IPS-15b (cell line): ENCODE data around the gene FIBP.

ENCODE experiments used
- H3K27me3 ChIP-seq: one replicate; pipeline ENCODE4 v1.6.1; 2013; ENCODE audit warnings: low read length; ENCODE audit not compliant: control insufficient read depth, insufficient read depth
- H3K36me3 ChIP-seq: one replicate; pipeline ENCODE4 v1.6.1; 2013; ENCODE audit warnings: low read length; ENCODE audit not compliant: control insufficient read depth, insufficient read depth
- H3K4me1 ChIP-seq: one replicate; pipeline ENCODE4 v1.6.1; 2013; ENCODE audit warnings: mild to moderate bottlenecking, low read length; ENCODE audit not compliant: control insufficient read depth, insufficient read depth
- H3K4me3 ChIP-seq: one replicate; pipeline ENCODE4 v1.5.1; 2013; ENCODE audit warnings: low read depth, low read length
- H3K9ac ChIP-seq: one replicate; pipeline ENCODE4 v1.6.1; 2013; ENCODE audit warnings: low read depth, mild to moderate bottlenecking, low read length
- H3K9me3 ChIP-seq: one replicate; pipeline ENCODE4 v1.6.1; 2013; ENCODE audit warnings: mild to moderate bottlenecking, low read length; ENCODE audit not compliant: control insufficient read depth, insufficient read depth

FIBP gene

DNA sequence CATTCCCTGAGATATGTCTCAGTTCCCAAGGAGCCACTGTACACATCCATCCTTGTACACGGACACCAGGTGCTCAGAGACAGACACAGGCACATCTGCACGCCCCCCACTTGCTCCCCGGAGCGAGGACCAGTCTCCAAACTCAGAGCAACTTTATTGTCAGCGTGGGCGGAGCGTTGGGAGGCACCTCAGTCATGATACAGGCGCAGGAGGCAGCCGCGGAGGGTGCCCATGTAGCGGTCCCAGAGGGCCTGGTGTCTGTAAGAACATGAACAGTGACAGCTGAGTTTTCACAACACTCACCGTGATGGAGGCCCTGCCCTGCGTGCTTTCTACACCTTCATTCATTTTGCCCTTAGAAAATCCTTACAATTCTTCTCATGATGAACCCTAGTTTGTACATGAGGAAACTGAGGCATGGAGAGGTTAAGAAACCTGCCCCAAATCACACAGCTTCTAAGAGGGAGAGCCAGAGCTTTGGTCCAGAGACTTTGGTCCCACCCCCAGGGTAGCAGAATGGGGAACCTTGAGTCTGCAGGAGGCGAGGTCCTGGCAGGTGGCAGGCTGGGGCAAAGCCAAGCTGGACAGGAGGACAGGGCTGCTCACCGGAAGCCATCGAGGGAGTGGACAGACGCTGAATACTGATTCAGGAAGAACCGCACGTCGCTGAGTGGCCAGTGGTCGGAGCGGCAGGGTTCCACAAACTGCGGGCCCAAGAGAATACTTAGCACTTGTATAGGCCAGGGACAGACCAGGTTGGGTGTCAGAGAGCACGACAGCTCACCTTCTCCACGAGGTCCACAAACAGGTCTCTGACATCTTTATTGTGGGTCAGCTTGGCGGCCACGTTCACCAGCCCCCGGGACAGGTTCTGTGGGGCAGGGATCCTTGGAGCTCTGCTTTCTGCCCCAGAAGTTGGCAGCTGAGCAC lies 4.2 kb downstream of the FIBP start:
- no peak overlapping the region for H3K4me3 ChIP-seq
- H3K9me3 ChIP-seq, result no peaks in the 10 kb centered on the region
- H3K4me1 ChIP-seq, result peaks cover 1% of the 10 kb centered on the region
- H3K36me3 ChIP-seq, result peaks cover 38% of the 10 kb centered on the region
- H3K9ac ChIP-seq, result no peak overlapping the region
- H3K27me3 ChIP-seq, result peaks cover under 1% of the 10 kb centered on the region

DNA sequence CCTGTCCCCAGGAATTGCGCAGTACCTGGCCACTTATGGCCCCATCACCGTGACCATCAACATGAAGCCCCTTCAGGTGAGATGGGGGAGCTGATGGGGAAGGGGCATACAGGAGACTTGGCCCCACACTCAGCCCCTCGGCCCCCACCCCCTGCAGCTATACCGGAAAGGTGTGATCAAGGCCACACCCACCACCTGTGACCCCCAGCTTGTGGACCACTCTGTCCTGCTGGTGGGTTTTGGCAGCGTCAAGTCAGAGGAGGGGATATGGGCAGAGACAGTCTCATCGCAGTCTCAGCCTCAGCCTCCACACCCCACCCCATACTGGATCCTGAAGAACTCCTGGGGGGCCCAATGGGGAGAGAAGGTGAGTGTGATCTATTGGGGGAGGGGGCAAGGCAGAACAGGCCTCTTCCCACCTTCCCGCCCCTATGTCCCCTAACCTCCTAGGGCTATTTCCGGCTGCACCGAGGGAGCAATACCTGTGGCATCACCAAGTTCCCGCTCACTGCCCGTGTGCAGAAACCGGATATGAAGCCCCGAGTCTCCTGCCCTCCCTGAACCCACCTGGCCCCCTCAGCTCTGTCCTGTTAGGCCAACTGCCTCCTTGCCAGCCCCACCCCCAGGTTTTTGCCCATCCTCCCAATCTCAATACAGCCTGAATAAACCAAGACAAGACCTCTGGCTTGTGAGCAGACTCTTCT lies 5.1 kb downstream of the FIBP start:
- H3K4me3 ChIP-seq, result no peak overlapping the region
- H3K27me3 ChIP-seq, result no peaks in the 10 kb centered on the region
- peaks cover 38% of the 10 kb centered on the region for H3K36me3 ChIP-seq
- H3K9ac ChIP-seq, result no peak overlapping the region
- H3K4me1 ChIP-seq, result no peaks in the 10 kb centered on the region
- no peaks in the 10 kb centered on the region for H3K9me3 ChIP-seq

DNA sequence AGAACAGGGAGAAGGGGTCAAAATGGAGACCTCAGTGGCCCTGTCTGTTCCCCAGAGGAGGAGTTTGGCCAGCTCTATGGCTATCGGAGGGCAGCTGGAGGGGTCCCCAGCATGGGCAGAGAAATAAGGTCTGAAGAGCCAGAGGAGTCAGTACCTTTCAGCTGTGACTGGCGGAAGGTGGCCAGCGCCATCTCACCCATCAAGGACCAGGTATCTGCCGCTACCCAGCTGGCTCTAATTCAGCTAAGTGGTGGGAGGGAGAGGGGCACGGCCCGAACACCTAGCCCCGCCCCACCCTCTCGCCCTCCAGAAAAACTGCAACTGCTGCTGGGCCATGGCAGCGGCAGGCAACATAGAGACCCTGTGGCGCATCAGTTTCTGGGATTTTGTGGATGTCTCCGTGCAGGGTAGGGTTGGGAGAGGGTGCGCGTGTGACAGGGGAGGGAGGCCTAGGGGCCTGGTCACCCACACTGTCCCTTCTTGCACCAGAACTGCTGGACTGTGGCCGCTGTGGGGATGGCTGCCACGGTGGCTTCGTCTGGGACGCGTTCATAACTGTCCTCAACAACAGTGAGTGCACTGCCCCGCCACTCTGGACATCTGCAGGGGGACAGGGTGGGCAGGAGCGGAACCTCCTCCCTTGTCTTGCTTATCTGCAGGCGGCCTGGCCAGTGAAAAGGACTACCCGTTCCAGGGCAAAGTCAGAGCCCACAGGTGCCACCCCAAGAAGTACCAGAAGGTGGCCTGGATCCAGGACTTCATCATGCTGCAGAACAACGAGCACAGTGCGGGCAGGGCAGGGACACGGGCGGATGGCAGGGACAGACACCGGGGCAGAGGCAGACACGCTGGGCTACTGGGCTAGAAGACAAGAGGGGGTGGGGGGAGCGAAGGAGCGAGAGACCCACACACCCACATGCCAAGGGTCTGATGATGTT lies 5.9 kb downstream of the FIBP start:
- Histone ChIP-seq H3K9me3 (no peaks in the 10 kb centered on the region), H3K27me3 (no peaks in the 10 kb centered on the region), H3K4me1 (no peaks in the 10 kb centered on the region), H3K9ac (no peak overlapping the region), H3K36me3 (peaks cover 38% of the 10 kb centered on the region), H3K4me3 (no peak overlapping the region)

DNA sequence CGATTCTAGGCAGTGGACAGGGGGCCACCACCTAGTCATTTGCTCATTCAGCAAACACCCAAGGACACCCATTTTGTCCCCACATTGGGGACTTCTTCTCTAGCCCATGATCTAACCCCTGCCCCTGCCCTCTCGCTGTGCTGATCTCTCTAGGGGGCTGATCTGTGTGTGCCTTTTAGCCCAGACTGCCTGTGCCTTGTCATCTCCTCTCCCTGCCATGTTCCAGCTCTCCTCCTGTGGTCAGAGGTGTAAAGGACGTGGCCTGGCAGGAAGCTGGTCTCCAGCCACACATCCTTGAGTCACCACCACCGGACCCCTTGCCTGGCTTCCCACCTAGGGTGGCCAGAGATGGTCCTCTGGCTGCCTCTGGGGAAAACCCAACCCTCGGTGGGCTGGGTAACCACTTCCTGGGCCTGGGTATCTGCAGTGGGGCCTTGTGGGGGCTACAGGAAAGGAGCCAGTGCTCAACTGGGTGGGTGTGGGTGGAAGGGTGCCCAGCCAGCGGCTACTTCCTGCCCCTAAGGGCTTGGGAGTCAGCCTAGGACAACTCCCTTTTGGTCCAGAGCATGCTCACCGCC lies 7.3 kb downstream of the FIBP start:
- no peak overlapping the region for H3K9ac ChIP-seq
- H3K27me3 ChIP-seq, result no peaks in the 10 kb centered on the region
- H3K36me3 ChIP-seq, result peaks cover 35% of the 10 kb centered on the region
- no peaks in the 10 kb centered on the region for H3K4me1 ChIP-seq
- no peak overlapping the region for H3K4me3 ChIP-seq
- H3K9me3 ChIP-seq, result no peaks in the 10 kb centered on the region

DNA sequence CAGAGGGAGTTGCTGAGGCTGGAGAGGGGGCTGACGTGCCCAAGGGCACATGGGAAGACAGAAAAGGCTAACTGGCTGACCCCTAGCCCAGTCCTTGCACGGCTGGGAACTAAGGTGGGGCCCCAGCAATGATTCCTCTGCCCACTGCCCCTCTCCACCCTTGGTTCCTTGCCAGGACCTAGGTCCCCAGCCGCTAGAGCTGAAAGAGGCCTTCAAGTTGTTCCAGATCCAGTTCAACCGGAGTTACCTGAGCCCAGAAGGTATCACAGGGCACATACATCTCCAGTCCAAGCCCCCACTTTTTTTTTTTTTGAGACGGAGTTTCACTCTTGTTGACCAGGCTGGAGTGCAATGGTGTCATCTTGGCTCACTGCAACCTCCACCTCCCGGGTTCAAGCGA lies 8.2 kb downstream of the FIBP start:
- H3K36me3 ChIP-seq, result peaks cover 31% of the 10 kb centered on the region

DNA sequence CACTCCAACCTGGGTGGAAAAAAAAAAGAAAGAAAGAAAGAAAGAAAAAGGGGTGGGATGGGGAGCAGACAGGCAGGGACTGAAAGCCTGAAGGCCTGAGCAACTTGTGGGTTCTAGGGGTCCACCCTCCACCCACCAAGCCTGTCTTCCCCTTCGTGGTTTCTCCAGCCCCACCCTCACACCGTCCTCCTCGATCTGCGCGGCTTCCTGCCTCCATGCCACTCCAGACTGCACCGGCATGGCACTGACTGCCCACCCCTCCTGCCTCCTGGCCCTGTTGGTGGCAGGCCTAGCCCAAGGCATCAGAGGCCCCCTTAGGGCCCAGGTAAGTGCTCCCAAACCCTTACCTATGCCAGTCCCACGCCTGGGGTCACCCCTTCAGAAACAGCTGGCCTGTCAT lies 8.7 kb downstream of the FIBP start, which contains the start of gene CTSW:
Gene CTSW, plus strand, starts transcription at position 221 of the 400 bp plus-strand sequence. Its CDS starts 18 bp downstream, at position 239.
- no peak within 1 kb of the TSS for H3K9ac ChIP-seq
- H3K9me3 ChIP-seq, result no peaks in the 10 kb centered on the region
- peaks cover 28% of the 10 kb centered on the region for H3K36me3 ChIP-seq
- no peak within 1 kb of the TSS for H3K4me3 ChIP-seq
- H3K27me3 ChIP-seq, result no peaks in the 10 kb centered on the region
- no peaks in the 10 kb centered on the region for H3K4me1 ChIP-seq

More for the DNA sequence above, 8.2 kb downstream of the FIBP start:
- no peaks in the 10 kb centered on the region for H3K9me3 ChIP-seq
- H3K27me3 ChIP-seq, result no peaks in the 10 kb centered on the region
- no peak overlapping the region for H3K4me3 ChIP-seq
- no peaks in the 10 kb centered on the region for H3K4me1 ChIP-seq
- H3K9ac ChIP-seq, result no peak overlapping the region

DNA sequence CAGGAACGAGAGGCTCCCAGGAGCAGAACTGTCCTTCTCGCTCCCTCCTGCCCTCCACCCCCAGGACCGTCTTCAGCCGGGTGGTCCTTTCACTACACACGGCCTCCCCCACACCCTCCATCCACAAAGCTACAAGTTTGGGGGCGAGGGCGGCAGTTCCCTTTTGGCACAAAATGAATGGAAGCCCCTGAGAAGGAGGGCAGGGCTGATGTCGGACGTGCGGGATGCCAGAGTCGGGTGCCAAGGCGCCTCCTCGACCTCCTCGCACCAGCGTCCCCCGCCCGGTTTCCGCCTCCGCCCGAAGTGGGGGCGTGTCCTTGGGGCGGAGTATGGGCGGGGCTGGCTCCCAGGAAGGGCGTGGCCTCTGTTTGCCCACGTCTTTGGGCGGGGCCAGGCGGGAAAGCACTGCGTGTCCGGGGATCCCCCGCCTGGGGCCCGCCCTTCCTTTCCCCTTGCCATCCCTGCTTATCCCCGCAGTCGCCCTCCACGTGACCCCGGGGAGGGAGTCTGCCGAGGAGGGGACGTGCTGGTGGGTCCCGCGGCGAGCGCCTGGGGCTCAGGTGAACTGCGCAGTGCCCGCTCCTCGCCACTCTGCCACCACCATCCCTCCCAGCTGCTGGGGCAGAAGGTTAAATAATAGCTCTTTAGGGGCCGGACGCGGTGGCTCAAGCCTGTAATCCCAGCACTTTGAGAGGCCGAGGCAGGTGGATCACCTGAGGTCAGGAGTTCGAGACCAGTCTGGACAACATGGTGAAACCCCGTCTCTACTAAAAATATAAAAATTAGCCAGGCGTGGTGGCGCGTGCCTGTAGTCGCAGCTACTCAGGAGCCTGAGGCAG lies 14.7 kb downstream of the FIBP start:
- Histone ChIP-seq H3K9ac (no peak overlapping the region), H3K4me3 (peak overlapping the region; percentile 82), H3K27me3 (peaks cover 14% of the 10 kb centered on the region), H3K4me1 (no peaks in the 10 kb centered on the region), H3K36me3 (no peaks in the 10 kb centered on the region), H3K9me3 (no peaks in the 10 kb centered on the region)

DNA sequence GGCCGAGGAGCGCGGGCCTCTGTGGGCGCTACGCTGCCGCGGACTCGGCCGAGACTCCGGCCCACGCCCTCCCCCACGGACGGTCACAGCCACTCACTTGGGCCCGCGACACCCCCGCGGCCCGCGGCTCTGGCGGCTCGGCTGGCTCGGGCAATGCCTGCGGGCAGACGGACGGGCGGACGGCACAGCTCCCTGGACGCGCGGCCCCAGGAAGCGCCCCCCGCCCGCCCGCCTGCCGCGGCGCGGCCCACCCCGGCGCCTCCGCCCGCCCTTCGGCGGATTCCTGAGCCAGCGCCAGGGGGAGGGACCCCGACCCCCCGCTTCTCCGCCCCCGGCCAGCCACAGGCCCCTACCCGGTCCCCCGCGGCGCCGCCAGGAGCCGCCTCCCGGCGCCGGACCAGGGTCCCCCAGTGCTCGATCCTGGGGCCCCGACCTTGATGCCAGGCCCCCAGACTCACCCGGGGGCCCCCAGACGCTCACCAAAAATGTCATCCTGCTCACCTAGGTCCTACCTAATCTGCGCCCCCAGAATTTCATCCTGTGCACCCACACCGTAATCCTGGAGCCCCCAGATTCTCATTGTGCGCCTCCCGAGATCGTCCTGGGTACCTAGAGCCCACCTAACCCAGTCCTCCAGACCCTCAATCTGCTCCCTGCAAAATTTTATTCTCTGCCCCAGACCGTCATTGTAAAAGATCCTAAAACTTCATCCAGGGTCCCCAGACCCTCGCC lies 15.5 kb downstream of the FIBP start, which contains the start of gene EFEMP2:
Gene EFEMP2, minus strand, starts transcription at position 215 of the 732 bp plus-strand sequence. CDS start 446 bp downstream, outside the sequence.
- Histone ChIP-seq H3K4me1 (no peaks in the 10 kb centered on the region), H3K4me3 (peak within 1 kb of the TSS; percentile 82), H3K9ac (no peak within 1 kb of the TSS), H3K9me3 (no peaks in the 10 kb centered on the region), H3K36me3 (no peaks in the 10 kb centered on the region), H3K27me3 (peaks cover 15% of the 10 kb centered on the region)

DNA sequence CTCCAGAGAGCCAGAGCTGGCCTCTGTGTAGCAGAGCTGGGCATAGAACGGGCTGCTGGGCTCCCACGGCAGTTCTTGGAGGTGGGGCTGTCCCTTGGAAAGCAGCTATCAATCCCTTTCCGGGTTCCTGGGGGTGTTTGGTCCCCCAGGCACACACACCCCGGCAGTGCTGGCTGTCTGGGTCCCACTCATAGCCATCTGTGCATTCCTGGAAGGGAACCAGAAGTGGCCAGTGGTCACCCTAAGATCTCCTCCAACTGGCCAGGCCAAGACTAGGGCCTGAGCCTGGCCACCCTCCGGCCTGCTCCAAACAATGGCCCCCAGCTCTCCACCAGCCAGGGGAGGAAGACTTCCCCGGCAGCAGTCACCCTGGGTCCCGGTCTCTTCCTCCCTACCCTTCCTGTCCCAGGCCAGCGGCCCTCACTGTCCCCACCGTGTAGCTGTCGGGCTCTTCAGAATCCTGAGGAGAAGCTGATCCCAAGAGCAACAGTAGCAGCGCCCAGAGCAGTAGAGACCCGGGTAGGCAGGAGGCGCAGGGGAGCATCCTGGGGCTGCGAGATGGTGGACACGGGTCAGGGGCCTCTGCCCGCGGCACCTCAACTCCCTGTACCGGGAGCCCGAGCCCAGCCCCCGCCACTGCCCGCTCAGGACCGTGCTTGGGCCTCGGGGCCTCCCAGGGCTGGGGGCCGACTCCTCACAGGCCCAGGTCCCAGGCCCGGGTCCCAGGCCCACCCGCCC lies 16.3 kb downstream of the FIBP start:
- H3K36me3 ChIP-seq, result no peaks in the 10 kb centered on the region
- H3K4me3 ChIP-seq, result peak overlapping the region; percentile 32
- peaks cover 15% of the 10 kb centered on the region for H3K27me3 ChIP-seq
- no peaks in the 10 kb centered on the region for H3K9me3 ChIP-seq
- no peak overlapping the region for H3K9ac ChIP-seq
- H3K4me1 ChIP-seq, result no peaks in the 10 kb centered on the region
